Activated naive CD8-positive, alpha-beta T cell treated with anti-CD3 and anti-CD28 coated beads for 36 hours (primary cell): ENCODE results near the gene PIGR. TPM values are rescaled to one million over a fixed set of nuclear protein-coding genes. Genes with fewer than 3 reads are reported as not detected.

Experiments
- DNase-seq: peaks from one replicate; pipeline ENCODE4 v3.0.0; 2021
- H3K27ac Mint-ChIP-seq: one replicate; pipeline ENCODE4 v1.8.0; 2022; ENCODE audit warnings: mild to moderate bottlenecking, moderate library complexity, mixed read lengths
- H3K27me3 Mint-ChIP-seq: one replicate; pipeline ENCODE4 v1.8.0; 2022; ENCODE audit warnings: mild to moderate bottlenecking, mixed read lengths
- H3K36me3 Mint-ChIP-seq: one replicate; pipeline ENCODE4 v1.8.0; 2021; ENCODE audit warnings: mild to moderate bottlenecking, mixed read lengths
- H3K4me1 Mint-ChIP-seq: one replicate; pipeline ENCODE4 v1.8.0; 2021; ENCODE audit warnings: mixed read lengths
- H3K4me3 Mint-ChIP-seq: one replicate; pipeline ENCODE4 v1.8.0; 2022; ENCODE audit warnings: mild to moderate bottlenecking, moderate library complexity, mixed read lengths
- H3K9me3 Mint-ChIP-seq: one replicate; pipeline ENCODE4 v1.8.0; 2022; ENCODE audit warnings: mixed read lengths
- total RNA-seq, 2 experiments: library from RNA; stranded (reverse); gene quantifications; one replicate each; pipeline ENCODE4 v1.2.3, GENCODE V29; 2021

Gene PIGR
- under 1 TPM; 0.08 to 0.10 TPM for total RNA-seq

- DNase-seq = no peak
- H3K27ac Mint-ChIP-seq = no peak within 1 kb of the TSS
- no peak within 1 kb of the TSS for H3K4me3 Mint-ChIP-seq
- no peaks in the 10 kb centered on the region for H3K4me1 Mint-ChIP-seq
- H3K27me3 Mint-ChIP-seq = no peaks in the 10 kb centered on the region
- no peaks in the 10 kb centered on the region for H3K9me3 Mint-ChIP-seq
- no peaks in the 10 kb centered on the region for H3K36me3 Mint-ChIP-seq
Measured at GRCh38 chr1:206946261-206946660, at the start of gene PIGR. PIGR (minus strand) TSS chr1:206946466; CDS start chr1:206940531, 5,935 bp downstream.

- H3K36me3 Mint-ChIP-seq = no peaks in the 10 kb centered on the region
- DNase-seq = no peak
- no peaks in the 10 kb centered on the region for H3K9me3 Mint-ChIP-seq
- H3K4me1 Mint-ChIP-seq = no peaks in the 10 kb centered on the region
- peaks cover 35% of the 10 kb centered on the region for H3K27me3 Mint-ChIP-seq
- no peak overlapping the region for H3K4me3 Mint-ChIP-seq
- H3K27ac Mint-ChIP-seq = no peak overlapping the region
Measured at GRCh38 chr1:206992790-206993189, 46.5 kb upstream of the PIGR start.

- Mint-ChIP-seq H3K4me1 (no peaks in the 10 kb centered on the region), H3K4me3 (no peak overlapping the region), H3K36me3 (no peaks in the 10 kb centered on the region), H3K9me3 (no peaks in the 10 kb centered on the region), H3K27me3 (peaks cover 37% of the 10 kb centered on the region), H3K27ac (no peak overlapping the region)
- no peak for DNase-seq
Measured at GRCh38 chr1:206987873-206988272, 41.6 kb upstream of the PIGR start.

GRCh38 chr1:206986885-206987284 lies 40.6 kb upstream of the PIGR start:
- Mint-ChIP-seq H3K4me1 (no peaks in the 10 kb centered on the region), H3K36me3 (no peaks in the 10 kb centered on the region), H3K9me3 (no peaks in the 10 kb centered on the region), H3K27me3 (peaks cover 28% of the 10 kb centered on the region), H3K4me3 (no peak overlapping the region), H3K27ac (no peak overlapping the region)
- no peak for DNase-seq

- H3K9me3 Mint-ChIP-seq = no peaks in the 10 kb centered on the region
- peaks cover 23% of the 10 kb centered on the region for H3K27me3 Mint-ChIP-seq
- H3K4me1 Mint-ChIP-seq = no peaks in the 10 kb centered on the region
- H3K36me3 Mint-ChIP-seq = no peaks in the 10 kb centered on the region
- H3K27ac Mint-ChIP-seq = no peak overlapping the region
- no peak for DNase-seq
- H3K4me3 Mint-ChIP-seq = no peak overlapping the region
Measured at GRCh38 chr1:206986402-206986801, 40.1 kb upstream of the PIGR start.

GRCh38 chr1:206985162-206985749 lies 39.0 kb upstream of the PIGR start:
- Mint-ChIP-seq H3K4me1 (no peaks in the 10 kb centered on the region), H3K27ac (no peak overlapping the region), H3K4me3 (no peak overlapping the region), H3K27me3 (peaks cover 21% of the 10 kb centered on the region), H3K9me3 (no peaks in the 10 kb centered on the region), H3K36me3 (no peaks in the 10 kb centered on the region)
- no peak for DNase-seq

GRCh38 chr1:206982216-206982615 lies 36.0 kb upstream of the PIGR start:
- peak; percentile 40 for DNase-seq
- Mint-ChIP-seq H3K9me3 (no peaks in the 10 kb centered on the region), H3K4me1 (no peaks in the 10 kb centered on the region), H3K27ac (no peak overlapping the region), H3K36me3 (no peaks in the 10 kb centered on the region), H3K27me3 (peaks cover 17% of the 10 kb centered on the region), H3K4me3 (no peak overlapping the region)

- Mint-ChIP-seq H3K4me1 (no peaks in the 10 kb centered on the region), H3K27ac (no peak overlapping the region), H3K27me3 (peaks cover 9% of the 10 kb centered on the region), H3K36me3 (no peaks in the 10 kb centered on the region), H3K9me3 (no peaks in the 10 kb centered on the region), H3K4me3 (no peak overlapping the region)
- DNase-seq = no peak
Measured at GRCh38 chr1:206979379-206980043, 33.2 kb upstream of the PIGR start.

GRCh38 chr1:206978259-206978658 lies 32.0 kb upstream of the PIGR start:
- no peaks in the 10 kb centered on the region for H3K9me3 Mint-ChIP-seq
- no peaks in the 10 kb centered on the region for H3K36me3 Mint-ChIP-seq
- H3K4me1 Mint-ChIP-seq = no peaks in the 10 kb centered on the region
- no peak overlapping the region for H3K4me3 Mint-ChIP-seq
- H3K27ac Mint-ChIP-seq = no peak overlapping the region
- no peak for DNase-seq
- H3K27me3 Mint-ChIP-seq = peaks cover 5% of the 10 kb centered on the region

- no peak for DNase-seq
- Mint-ChIP-seq H3K4me1 (no peaks in the 10 kb centered on the region), H3K36me3 (no peaks in the 10 kb centered on the region), H3K9me3 (no peaks in the 10 kb centered on the region), H3K27me3 (no peaks in the 10 kb centered on the region), H3K27ac (no peak overlapping the region), H3K4me3 (no peak overlapping the region)
Measured at GRCh38 chr1:206975306-206975705, 29.0 kb upstream of the PIGR start.

GRCh38 chr1:206974140-206974539 lies 27.9 kb upstream of the PIGR start:
- H3K27ac Mint-ChIP-seq = no peak overlapping the region
- H3K9me3 Mint-ChIP-seq = no peaks in the 10 kb centered on the region
- no peaks in the 10 kb centered on the region for H3K36me3 Mint-ChIP-seq
- H3K4me1 Mint-ChIP-seq = no peaks in the 10 kb centered on the region
- DNase-seq = no peak
- H3K27me3 Mint-ChIP-seq = peaks cover 5% of the 10 kb centered on the region
- H3K4me3 Mint-ChIP-seq = no peak overlapping the region

GRCh38 chr1:206972728-206973127 lies 26.5 kb upstream of the PIGR start:
- H3K36me3 Mint-ChIP-seq = no peaks in the 10 kb centered on the region
- peaks cover 7% of the 10 kb centered on the region for H3K4me1 Mint-ChIP-seq
- H3K9me3 Mint-ChIP-seq = no peaks in the 10 kb centered on the region
- no peak overlapping the region for H3K4me3 Mint-ChIP-seq
- no peak overlapping the region for H3K27ac Mint-ChIP-seq
- DNase-seq = no peak
- H3K27me3 Mint-ChIP-seq = peaks cover 5% of the 10 kb centered on the region

- no peak for DNase-seq
- no peak overlapping the region for H3K27ac Mint-ChIP-seq
- no peaks in the 10 kb centered on the region for H3K9me3 Mint-ChIP-seq
- no peak overlapping the region for H3K4me3 Mint-ChIP-seq
- H3K4me1 Mint-ChIP-seq = peaks cover 15% of the 10 kb centered on the region
- H3K36me3 Mint-ChIP-seq = no peaks in the 10 kb centered on the region
- peaks cover 5% of the 10 kb centered on the region for H3K27me3 Mint-ChIP-seq
Measured at GRCh38 chr1:206971029-206971655, 24.9 kb upstream of the PIGR start.

GRCh38 chr1:206970446-206970845 lies 24.2 kb upstream of the PIGR start, which contains the start of gene FCAMR:
FCAMR (minus strand) TSS chr1:206970460; CDS start chr1:206970125, 335 bp downstream.
- no peak for DNase-seq
- Mint-ChIP-seq H3K9me3 (no peaks in the 10 kb centered on the region), H3K36me3 (no peaks in the 10 kb centered on the region), H3K27me3 (peaks cover 5% of the 10 kb centered on the region), H3K4me1 (peaks cover 15% of the 10 kb centered on the region), H3K4me3 (no peak within 1 kb of the TSS), H3K27ac (no peak within 1 kb of the TSS)

- Mint-ChIP-seq H3K9me3 (no peaks in the 10 kb centered on the region), H3K27me3 (peaks cover 5% of the 10 kb centered on the region), H3K4me3 (no peak overlapping the region), H3K27ac (no peak overlapping the region), H3K4me1 (peaks cover 15% of the 10 kb centered on the region), H3K36me3 (no peaks in the 10 kb centered on the region)
- DNase-seq = no peak
Measured at GRCh38 chr1:206969090-206969489, 22.8 kb upstream of the PIGR start.
